Raji (cell line): ENCODE data around the gene SRCIN1.

Experiments
- POLR2A ChIP-seq: IDR thresholded peaks from 2 replicates; pipeline ENCODE4 v1.6.1; 2011; ENCODE audit warnings: low read depth, low read length, control low read depth; ENCODE audit not compliant: insufficient read depth

SRCIN1 gene

GRCh38 chr17:38507921-38508569 lies 97.7 kb downstream of the SRCIN1 start:
- no peak for TF ChIP-seq POLR2A

- no peak for TF ChIP-seq POLR2A
Measured at GRCh38 chr17:38507436-38507835, 98.3 kb downstream of the SRCIN1 start.

GRCh38 chr17:38504216-38504615 lies 101.5 kb downstream of the SRCIN1 start:
- no peak for TF ChIP-seq POLR2A

- TF ChIP-seq POLR2A: no peak
Measured at GRCh38 chr17:38498353-38498752, 107.4 kb downstream of the SRCIN1 start.

DNA sequence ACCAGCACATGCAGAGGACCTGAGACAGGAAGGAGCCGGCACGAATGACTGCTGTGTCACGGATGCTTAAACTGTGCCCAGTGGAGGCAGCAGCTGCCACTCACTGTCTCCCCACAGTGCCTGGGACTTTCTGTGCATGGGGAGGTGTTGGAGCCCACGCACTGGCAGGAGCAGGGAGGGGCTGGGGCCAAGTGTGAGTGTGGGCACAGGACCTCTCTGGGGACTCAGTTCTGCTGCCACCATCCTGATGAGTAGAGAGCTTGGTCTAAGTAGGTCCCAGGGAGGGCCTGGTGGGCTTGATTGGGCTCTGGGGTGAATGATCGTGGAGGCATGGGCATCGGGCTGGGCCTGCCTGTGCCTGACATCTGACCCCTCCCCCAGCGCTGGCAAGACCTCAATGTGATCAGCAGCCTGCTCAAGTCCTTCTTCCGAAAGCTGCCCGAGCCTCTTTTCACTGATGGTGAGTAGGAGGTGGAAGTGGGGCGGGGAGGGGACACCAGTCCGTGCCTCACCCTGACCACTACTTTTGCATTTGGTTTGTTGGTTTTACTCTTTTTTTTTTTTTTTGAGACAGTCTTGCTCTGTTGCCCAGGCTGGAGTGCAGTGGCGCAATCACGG lies 120.0 kb downstream of the SRCIN1 start:
- TF ChIP-seq POLR2A: peak; percentile 98

DNA sequence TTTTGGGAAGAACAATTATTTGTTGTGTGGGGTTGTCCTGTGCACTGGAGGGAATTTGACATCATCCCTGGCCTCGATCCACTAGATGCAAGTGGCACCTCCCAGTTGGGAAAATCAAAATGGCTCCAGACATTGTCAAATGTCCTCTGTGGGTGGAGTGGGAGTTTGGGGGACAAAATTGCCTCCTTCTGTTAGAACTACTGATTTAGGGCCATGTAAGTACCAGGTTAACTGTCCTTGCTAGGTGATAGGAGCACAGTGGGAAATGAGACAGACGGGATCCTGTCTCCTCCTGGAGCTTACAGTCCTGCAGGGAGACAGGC lies 120.6 kb downstream of the SRCIN1 start:
- TF ChIP-seq POLR2A: no peak
